GM12892 (cell line): Measurements from ENCODE around the gene GSTM2.

Experiments
- POLR2A ChIP-seq: IDR thresholded peaks from 2 replicates; pipeline ENCODE4 v1.6.1; 2011; ENCODE audit warnings: low read depth, low read length, control low read depth
- POLR2AphosphoS5 ChIP-seq: IDR thresholded peaks from 2 replicates; pipeline ENCODE4 v1.6.1; 2011; ENCODE audit warnings: low read depth, low read length, control low read depth
- TAF1 ChIP-seq: IDR thresholded peaks from 2 replicates; pipeline ENCODE4 v1.6.1; 2011; ENCODE audit warnings: low read depth, mild to moderate bottlenecking, control low read depth, low read length, borderline replicate concordance

DNA sequence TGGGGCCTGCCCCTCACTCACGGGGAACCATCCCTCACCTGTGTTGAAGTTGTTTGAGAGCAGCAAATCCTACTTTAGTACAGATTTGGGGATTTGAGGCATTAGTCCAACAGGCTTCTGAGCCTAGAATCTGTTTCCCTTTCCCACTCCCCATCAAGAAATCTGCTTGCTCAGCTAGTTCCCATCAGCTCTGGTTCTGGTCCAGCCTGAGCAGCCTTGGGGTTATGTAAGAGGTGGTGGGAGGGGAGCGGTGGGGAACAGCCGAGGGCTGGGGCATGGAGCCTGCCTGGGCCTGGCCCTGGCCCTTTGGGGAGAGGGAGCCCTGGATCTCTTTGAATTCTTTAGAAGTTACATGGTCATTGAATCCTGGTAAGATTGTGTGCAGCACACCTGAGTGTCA is 48.3 kb downstream of the GSTM2 start:
- no peak for TF ChIP-seq POLR2AphosphoS5
- no peak for TF ChIP-seq POLR2A
- no peak for TF ChIP-seq TAF1
